CD14-positive monocyte (primary cell): ENCODE measurements around the gene INO80B. TPM values are rescaled to one million over a fixed set of nuclear protein-coding genes. Genes with fewer than 3 reads are reported as not detected.
A peak's percentile ranks its signal among the peaks of the same experiment; 100 is the strongest.
"Not testable (repeated sequence)": the region's sequence is repeated elsewhere in the genome, so short reads cannot be mapped to it uniquely, and the experiment has no call there.

ENCODE experiments used
- DNase-seq, 3 donors: peaks; one replicate each; pipeline ENCODE4 v3.0.0-alpha.2; 2011 to 2022
- H2AFZ ChIP-seq: 2 replicates; pipeline ENCODE4 v1.6.0; 2012; ENCODE audit warnings: mild to moderate bottlenecking, low read depth, low read length, inconsistent platforms; ENCODE audit not compliant: insufficient read depth, poor library complexity, severe bottlenecking
- H3K27ac ChIP-seq, 2 donors: 1 replicate in 1 of 2; 2 replicates in 1 of 2; pipeline ENCODE4 v1.5.1; 2012 to 2013; ENCODE audit warnings: low read length in 2 of 2, control low read depth in 1 of 2, inconsistent platforms in 1 of 2, low read depth in 1 of 2, mild to moderate bottlenecking in 1 of 2
- H3K27me3 ChIP-seq, 2 donors: one replicate each; pipeline versions ENCODE4 v1.6.0 to v1.6.1; 2011 to 2013; ENCODE audit warnings: low read length in 2 of 2; ENCODE audit not compliant: control insufficient read depth in 2 of 2, insufficient read depth in 2 of 2
- H3K36me3 ChIP-seq, 2 donors: replicated peaks in 1 of 2; 1 replicate in 1 of 2; 2 replicates in 1 of 2; pipeline versions ENCODE4 v1.5.1 to v1.6.1; 2012 to 2013; ENCODE audit warnings: low read length in 2 of 2, control low read depth in 1 of 2, inconsistent platforms in 1 of 2, mild to moderate bottlenecking in 1 of 2; ENCODE audit not compliant: insufficient read depth in 2 of 2, control insufficient read depth in 1 of 2
- H3K4me1 ChIP-seq, 2 donors: 1 replicate in 1 of 2; 2 replicates in 1 of 2; pipeline versions ENCODE4 v1.5.1 to v1.6.1; 2012 to 2013; ENCODE audit warnings: low read length in 2 of 2, control low read depth in 1 of 2, inconsistent platforms in 1 of 2, mild to moderate bottlenecking in 1 of 2, moderate library complexity in 1 of 2; ENCODE audit not compliant: insufficient read depth in 2 of 2, control insufficient read depth in 1 of 2
- H3K4me2 ChIP-seq: replicated peaks from 2 replicates; pipeline ENCODE3; 2012; ENCODE audit warnings: low read length, moderate library complexity, mild to moderate bottlenecking; ENCODE audit not compliant: poor library complexity, severe bottlenecking; ENCODE audit errors: extremely low read depth
- H3K4me3 ChIP-seq, 3 experiments: fragments of 200-600 bp in 1 of 3; sonication (generic) in 1 of 3; replicated peaks in 1 of 3; 1 replicate in 2 of 3; 2 replicates in 1 of 3; pipeline ENCODE4 v1.5.1; 2011 to 2013; ENCODE audit warnings: low read length in 3 of 3, mild to moderate bottlenecking in 3 of 3, control low read depth in 2 of 3, low read depth in 2 of 3, inconsistent platforms in 1 of 3, moderate library complexity in 1 of 3
- H3K79me2 ChIP-seq: 2 replicates; pipeline ENCODE4 v1.6.0; 2012; ENCODE audit warnings: mild to moderate bottlenecking, control low read depth, inconsistent platforms, low read length, moderate library complexity; ENCODE audit not compliant: insufficient read depth
- H3K9ac ChIP-seq: 2 replicates; pipeline ENCODE4 v1.6.0; 2017; ENCODE audit warnings: low read length, mild to moderate bottlenecking; ENCODE audit not compliant: insufficient read depth, poor library complexity, severe bottlenecking
- H3K9me3 ChIP-seq, 2 donors: replicated peaks in 1 of 2; 1 replicate in 1 of 2; 2 replicates in 1 of 2; pipeline versions ENCODE4 v1.5.1 to v1.6.1; 2012 to 2013; ENCODE audit warnings: low read length in 2 of 2, control low read depth in 1 of 2; ENCODE audit not compliant: control insufficient read depth in 1 of 2, insufficient read depth in 1 of 2
- H4K20me1 ChIP-seq: 2 replicates; pipeline ENCODE4 v1.6.0; 2012; ENCODE audit warnings: mild to moderate bottlenecking, low read length, control low read depth, moderate library complexity; ENCODE audit not compliant: insufficient read depth
- H3K27ac Mint-ChIP-seq, 7 donors: one replicate each; pipeline ENCODE4 v1.8.0; 2020; ENCODE audit warnings: mild to moderate bottlenecking in 7 of 7, mixed read lengths in 7 of 7, moderate library complexity in 6 of 7, inconsistent platforms in 2 of 7
- H3K27me3 Mint-ChIP-seq, 3 donors: one replicate each; pipeline ENCODE4 v1.8.0; 2021 to 2022; ENCODE audit warnings: low read depth in 3 of 3, mild to moderate bottlenecking in 3 of 3, mixed read lengths in 3 of 3, moderate library complexity in 3 of 3, inconsistent platforms in 1 of 3
- H3K36me3 Mint-ChIP-seq, 2 donors: one replicate each; pipeline ENCODE4 v1.8.0; 2020; ENCODE audit warnings: mixed read lengths in 2 of 2, inconsistent platforms in 1 of 2, mild to moderate bottlenecking in 1 of 2
- H3K4me1 Mint-ChIP-seq: one replicate; pipeline ENCODE4 v1.8.0; 2020; ENCODE audit warnings: mild to moderate bottlenecking, mixed read lengths
- H3K4me3 Mint-ChIP-seq, 2 donors: one replicate each; pipeline ENCODE4 v1.8.0; 2020; ENCODE audit warnings: mild to moderate bottlenecking in 2 of 2, mixed read lengths in 2 of 2, moderate library complexity in 1 of 2
- H3K9me3 Mint-ChIP-seq, 7 donors: one replicate each; pipeline ENCODE4 v1.8.0; 2020 to 2022; ENCODE audit warnings: mixed read lengths in 7 of 7, mild to moderate bottlenecking in 6 of 7, moderate library complexity in 6 of 7, inconsistent platforms in 2 of 7
- CTCF ChIP-seq: fragments of 200-600 bp; IDR thresholded peaks from one replicate; pipeline ENCODE4 v1.8.0; 2022; ENCODE audit warnings: antibody characterized with exemption, mild to moderate bottlenecking
- WGBS: methylation state at CpG from one replicate; pipeline ENCODE4 v1.1.5; 2013; ENCODE audit warnings: missing lambda C conversion rate; ENCODE audit not compliant: insufficient coverage; 5-methylcytosine and 5-hydroxymethylcytosine counted together
- intact Hi-C, 2 donors: fragments of 100-400 bp; cut with micrococcal nuclease; formaldehyde crosslinking; loops; one replicate each; pipeline versions ENCODE4 v1.15.0 to v1.15.1; 2023
- polyA plus RNA-seq, 3 donors: library from polyadenylated mRNA; depleted of rRNA in 1 of 3; unstranded in 2 of 3; stranded (reverse) in 1 of 3; fragments of 300-500 nt in 2 of 3; fragments of >200 nt in 1 of 3; fragmentation: Illumina TruSeq in 2 of 3; gene quantifications; 1 replicate in 2 of 3; 2 replicates in 1 of 3; pipeline ENCODE4 v1.2.3, GENCODE V29; 2012 to 2021

The INO80B gene
- polyA plus RNA-seq, 3 donors, result 4.8 to 48.7 (median 4.8) TPM

GRCh38 chr2:74420006-74420405, 34.9 kb upstream of the INO80B start:
- Mint-ChIP-seq H3K27me3 (peaks cover 12 to 19% (median 18%) of the 10 kb centered on the region in 3 donors), H3K4me1 (peaks cover 46% of the 10 kb centered on the region), H3K36me3 (no peaks in the 10 kb centered on the region), H3K9me3 (peaks cover 0 to 4% (median 0%) of the 10 kb centered on the region in 7 donors), H3K27ac (peak overlapping the region in 3 of 7 donors; percentile 30 to 57 (median 51)), H3K4me3 (no peak overlapping the region)
- no peaks in the 10 kb centered on the region for H3K79me2 ChIP-seq
- no peak overlapping the region for H3K4me3 ChIP-seq
- peaks cover 41 to 47% of the 10 kb centered on the region in 2 donors for H3K4me1 ChIP-seq
- peak overlapping the region; percentile 6 for H2AFZ ChIP-seq
- WGBS, result no CpG with 5 or more reads among the region's 2 CpGs
- TF ChIP-seq CTCF, result no peak
- no peaks in the 10 kb centered on the region for H3K9me3 ChIP-seq
- no peak overlapping the region for H3K27ac ChIP-seq
- H3K36me3 ChIP-seq, result no peaks in the 10 kb centered on the region
- peaks cover 0 to 11% of the 10 kb centered on the region in 2 donors for H3K27me3 ChIP-seq
- intact Hi-C loops, result no loop called here
- no peaks in the 10 kb centered on the region for H4K20me1 ChIP-seq
- H3K9ac ChIP-seq, result no peak overlapping the region
- H3K4me2 ChIP-seq, result no peak overlapping the region
- DNase-seq, result no peak

- H3K27ac ChIP-seq, H4K20me1 ChIP-seq, intact Hi-C loops, H3K36me3 Mint-ChIP-seq, H3K9me3 Mint-ChIP-seq, DNase-seq, H3K36me3 ChIP-seq, H3K9me3 ChIP-seq, H3K9ac ChIP-seq, H3K27me3 ChIP-seq, H3K79me2 ChIP-seq: not testable (repeated sequence)
- Mint-ChIP-seq H3K27ac (peak overlapping the region in 5 of 7 donors; percentile 82 to 85 (median 85)), H3K4me1 (peaks cover 43% of the 10 kb centered on the region), H3K4me3 (peak overlapping the region; percentile 98 to 99), H3K27me3 (peaks cover 10 to 14% (median 13%) of the 10 kb centered on the region in 3 donors)
- Histone ChIP-seq H3K4me1 (peaks cover 35 to 41% of the 10 kb centered on the region in 2 donors), H2AFZ (peak overlapping the region; percentile 97), H3K4me3 (peak overlapping the region in 2 of 3 experiments; percentile 84 to 90), H3K4me2 (peak overlapping the region; percentile 84)
- WGBS, result 87% methylated on average over 14 of the region's 19 CpGs
These were observed 34.3 kb upstream of the INO80B start for GRCh38 chr2:74420443-74421103.
